Middle frontal gyrus (tissue), 1 donor: ENCODE measurements around the gene SPATA1.
"Not testable (repeated sequence)": the region's sequence is repeated elsewhere in the genome, so short reads cannot be mapped to it uniquely, and the experiment has no call there.

Source experiments
- DNase-seq: peaks from one replicate; pipeline ENCODE4 v3.0.0-alpha.2; 2015; ENCODE audit warnings: low spot score; ENCODE audit errors: extremely low spot score

The SPATA1 gene, protein sequence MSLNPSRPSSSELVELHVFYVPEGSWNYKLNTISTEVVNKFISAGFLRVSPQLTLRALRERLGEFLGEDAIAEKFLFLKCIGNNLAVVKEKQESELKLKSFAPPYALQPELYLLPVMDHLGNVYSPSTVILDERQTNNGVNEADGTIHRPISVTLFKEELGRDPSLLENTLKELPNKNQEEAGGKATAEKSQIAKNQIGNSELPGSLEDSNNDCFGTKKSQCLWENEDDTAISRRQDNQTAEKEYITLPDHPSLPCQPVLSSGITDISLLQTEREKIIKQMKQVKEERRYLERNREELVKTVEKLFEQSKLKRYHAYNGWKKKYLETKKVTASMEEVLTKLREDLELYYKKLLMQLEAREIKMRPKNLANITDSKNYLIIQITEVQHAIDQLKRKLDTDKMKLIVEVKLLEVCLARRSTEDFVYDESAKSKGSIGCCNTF

DNA sequence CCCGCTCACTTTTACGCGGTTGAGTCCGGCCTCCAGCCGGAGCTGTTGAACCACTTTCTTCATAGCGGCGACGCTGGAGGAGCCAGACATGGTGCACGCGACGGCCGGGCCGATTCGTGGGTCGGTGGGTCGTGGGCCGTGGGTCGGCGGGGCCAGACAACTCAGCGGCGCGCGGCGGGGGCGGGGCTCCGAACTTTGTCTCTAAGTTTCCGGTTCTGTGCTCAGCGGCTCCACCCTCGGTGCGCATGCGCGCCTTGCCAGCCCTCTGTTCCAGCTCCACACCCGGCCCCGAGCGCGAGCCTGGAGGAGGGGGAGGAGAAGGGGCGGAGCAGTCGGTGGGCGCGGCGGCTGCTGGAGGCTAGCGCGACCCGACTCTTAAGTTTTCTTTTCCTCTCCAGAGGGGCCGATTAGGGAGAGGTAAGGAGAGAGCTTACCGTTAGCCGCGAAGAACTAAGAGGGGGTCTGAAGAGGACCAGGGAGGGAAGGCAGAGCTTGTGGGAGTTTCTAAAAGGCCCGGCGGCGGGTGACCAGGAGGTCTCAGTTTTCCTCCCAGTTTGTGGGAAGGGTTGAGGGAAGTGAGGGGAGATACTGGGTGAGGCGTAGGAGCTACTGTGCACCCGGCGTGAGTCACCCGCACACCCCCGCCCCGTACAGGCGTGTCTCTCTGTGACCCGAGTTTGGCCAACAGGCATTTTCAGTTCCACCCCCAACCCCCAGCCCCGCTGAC lies at the start of gene SPATA1, which contains the start of gene GNG5:
SPATA1 (plus strand) TSS at position 385 of the 727 bp plus-strand sequence. CDS start 9,974 bp downstream, outside the sequence.
GNG5 (minus strand) TSS at position 580 of the 727 bp plus-strand sequence; CDS start at position 90, 490 bp downstream.
- DNase-seq = peak; percentile 92

DNA sequence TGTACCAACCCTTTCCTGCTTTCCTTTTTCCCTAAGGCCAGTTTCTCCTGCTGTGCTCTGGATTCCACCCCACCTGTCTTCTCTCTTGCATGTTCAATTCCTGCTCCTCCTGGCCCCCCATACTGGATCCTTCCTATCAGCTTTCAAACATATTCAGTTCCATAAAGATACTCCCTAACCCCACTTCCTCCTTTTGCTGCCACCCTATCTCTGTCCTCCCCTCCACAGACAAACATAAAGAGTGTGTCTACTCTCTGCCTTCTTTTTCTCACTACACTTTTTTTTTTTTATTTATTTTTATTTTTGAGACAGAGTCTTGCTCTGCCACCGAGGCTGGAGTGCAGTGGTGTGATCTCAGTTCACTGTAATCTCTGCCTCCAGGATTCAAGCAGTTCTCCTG lies 44.1 kb upstream of the SPATA1 start:
- DNase-seq = no peak

DNA sequence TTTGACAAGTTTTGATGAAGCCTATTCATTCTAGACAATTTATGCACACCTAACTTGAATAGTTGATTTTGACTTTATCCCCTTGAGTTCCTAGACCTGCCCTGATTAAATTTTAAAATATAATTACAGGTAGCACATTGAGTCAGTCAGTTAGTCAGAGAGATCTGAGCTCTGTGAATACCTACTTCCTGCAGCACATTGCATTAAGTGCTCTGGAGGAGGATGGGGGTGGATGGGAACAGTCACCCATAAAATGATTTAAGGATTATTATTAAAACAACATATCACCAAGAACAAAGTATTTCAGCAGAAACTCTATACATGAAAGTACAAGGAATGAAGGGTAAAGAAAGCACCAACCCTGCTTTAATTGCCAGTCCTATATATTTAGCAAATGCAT lies 38.9 kb upstream of the SPATA1 start:
- DNase-seq = no peak

DNA sequence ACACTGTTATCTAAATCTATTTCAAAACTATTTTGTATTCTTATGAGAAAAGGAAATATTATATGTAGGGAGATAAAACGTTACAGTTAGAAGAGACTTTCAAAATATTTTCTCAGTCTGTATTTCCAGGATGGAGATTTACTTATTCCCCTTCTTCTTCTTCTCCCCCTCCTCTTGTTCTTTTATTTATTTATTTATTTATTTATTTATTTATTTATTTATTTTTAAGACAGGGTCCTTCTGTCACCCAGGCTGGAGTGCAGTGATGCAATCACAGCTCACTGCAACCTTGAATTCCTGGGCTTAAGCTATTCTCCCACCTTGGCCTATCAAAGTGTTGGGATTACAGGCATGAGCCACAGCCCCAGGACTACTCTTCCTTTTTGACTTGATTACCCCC lies 30.0 kb upstream of the SPATA1 start:
- DNase-seq = no peak

DNA sequence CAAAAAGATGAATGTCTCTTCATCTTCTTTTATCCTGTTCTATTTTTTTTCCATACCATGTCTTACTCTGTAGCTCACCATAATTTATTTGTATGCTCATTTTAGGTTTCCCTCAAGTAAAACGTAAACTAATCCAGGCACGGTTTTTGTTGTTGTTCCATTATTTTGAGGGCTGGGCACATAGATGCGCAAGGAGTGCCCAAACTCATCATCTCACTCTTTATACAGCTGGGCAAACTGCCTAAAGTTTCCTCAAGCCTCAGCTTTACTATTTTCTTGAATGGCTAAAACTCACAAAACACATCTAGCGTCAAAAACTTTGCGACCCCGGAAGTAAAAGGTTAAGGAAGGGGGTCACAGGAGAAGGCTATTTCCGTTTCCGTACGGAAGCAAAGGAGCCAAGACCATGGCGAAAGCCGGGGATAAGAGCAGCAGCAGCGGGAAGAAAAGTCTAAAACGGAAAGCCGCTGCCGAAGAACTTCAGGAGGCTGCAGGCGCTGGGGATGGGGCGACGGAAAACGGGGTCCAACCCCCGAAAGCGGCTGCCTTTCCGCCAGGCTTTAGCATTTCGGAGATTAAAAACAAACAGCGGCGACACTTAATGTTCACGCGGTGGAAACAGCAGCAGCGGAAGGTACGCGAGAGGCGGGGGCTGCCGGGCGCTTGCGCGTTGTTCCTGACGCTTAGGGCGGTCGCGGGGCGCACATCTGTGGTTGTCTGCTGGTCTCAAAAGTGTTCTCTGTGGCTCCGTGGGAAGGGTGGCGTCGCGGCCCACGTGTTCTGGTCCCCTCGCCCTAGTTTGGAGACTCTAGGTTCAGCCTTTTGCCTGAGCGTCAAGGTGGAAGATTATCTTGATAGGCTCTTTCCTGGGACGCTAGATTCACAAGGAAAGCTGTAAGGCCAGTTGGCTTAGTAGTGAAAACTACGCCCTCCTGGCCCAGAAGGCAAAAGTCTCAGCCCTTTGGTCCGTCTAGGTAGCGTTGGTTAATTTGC lies 27.0 kb upstream of the SPATA1 start, which contains the start of gene RPF1:
RPF1 (plus strand) TSS at position 391 of the 993 bp plus-strand sequence; CDS start at position 407, 16 bp downstream.
- DNase-seq = peak; percentile 52

DNA sequence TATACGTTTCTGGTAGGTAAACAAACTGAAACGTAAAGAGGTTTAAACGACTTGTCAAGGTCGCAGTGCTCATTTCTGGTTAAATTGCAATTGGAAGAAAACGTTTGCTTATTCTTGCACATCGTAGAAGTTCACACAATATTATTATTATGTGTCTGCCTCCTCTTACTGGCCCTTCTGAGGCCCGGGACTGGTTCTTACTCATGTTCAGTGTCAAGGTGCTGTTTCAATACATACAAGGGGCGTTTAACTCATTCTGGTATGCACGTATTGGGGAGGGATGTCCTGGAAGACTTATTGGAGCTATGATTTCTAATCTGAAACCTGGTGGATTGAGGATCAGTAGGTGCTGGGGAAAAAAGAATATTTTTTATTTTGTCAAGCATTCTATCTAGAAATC lies 26.2 kb upstream of the SPATA1 start:
- DNase-seq = no peak

DNA sequence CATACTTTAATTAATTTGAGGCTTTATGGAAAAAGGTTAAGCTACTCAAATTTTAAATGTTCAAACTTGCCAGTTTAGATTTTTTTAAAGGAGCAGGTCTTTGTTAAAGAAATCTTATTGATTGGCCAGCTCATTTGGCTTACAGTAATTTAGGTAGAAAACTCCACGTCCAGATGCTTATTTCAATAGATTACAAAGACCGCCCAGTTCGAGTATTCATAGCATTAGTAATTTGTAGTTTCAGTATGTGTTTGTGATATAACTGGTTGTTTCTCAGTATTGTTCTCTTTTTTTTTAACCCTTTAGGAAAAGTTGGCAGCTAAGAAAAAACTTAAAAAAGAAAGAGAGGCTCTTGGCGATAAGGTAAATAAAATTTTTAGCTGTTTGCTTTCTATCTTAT lies 25.5 kb upstream of the SPATA1 start:
- no peak for DNase-seq

DNA sequence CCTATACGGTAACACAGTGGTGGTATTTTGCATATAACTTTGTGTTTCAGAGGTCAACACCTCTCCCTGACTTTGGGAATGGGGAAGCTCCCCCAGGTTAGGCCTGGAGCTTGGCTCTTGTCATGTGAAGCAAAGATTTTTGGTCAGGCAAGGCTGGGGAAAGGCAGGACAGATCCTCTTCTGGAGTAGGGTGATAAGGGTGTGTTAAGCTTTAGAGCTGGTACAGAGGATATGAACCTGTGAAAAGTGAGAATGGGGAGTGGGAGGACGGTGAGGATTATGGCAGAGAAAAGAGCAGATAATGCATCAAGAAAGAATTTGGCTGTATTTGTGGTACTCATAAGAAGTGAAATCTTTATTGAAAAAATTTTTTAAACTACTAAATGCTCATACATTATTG lies 24.9 kb upstream of the SPATA1 start:
- no peak for DNase-seq

DNA sequence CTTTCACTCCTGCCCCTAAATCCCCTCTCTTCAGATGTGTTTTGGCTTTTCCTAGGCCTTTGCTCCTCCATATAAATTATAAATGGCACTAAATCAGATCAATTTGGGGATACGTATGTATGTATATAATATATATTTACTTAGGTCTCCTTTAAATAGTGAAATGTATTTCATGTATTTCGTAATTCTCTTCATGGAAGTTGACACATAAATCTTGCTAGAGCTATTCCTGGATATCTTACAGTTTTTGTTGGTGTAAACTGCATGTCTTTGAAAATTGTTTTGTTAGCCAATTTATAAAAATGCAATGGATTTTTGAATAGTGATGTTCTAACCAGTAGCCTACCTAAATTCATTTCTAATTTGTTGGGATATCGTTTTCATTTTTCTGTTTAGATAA lies 18.1 kb upstream of the SPATA1 start:
- no peak for DNase-seq

DNA sequence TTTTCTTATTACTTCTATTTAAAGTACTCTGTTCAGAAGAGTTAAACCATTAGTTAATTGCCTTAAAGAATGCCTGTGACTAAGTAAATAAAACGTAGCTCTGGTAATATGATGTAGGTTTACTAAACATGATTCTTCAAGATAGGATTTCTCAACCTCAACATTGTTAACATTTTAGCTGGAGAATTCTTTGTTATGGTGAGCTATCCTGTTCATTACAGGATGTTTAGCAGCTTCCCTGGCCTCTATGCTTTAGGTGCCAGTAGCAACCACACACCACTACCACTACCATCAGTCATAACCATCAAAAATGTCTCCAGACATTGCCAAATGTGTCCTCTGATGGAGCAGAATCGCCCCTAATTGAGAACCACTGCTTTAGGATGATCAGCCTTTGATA lies 16.4 kb upstream of the SPATA1 start:
- DNase-seq = no peak

DNA sequence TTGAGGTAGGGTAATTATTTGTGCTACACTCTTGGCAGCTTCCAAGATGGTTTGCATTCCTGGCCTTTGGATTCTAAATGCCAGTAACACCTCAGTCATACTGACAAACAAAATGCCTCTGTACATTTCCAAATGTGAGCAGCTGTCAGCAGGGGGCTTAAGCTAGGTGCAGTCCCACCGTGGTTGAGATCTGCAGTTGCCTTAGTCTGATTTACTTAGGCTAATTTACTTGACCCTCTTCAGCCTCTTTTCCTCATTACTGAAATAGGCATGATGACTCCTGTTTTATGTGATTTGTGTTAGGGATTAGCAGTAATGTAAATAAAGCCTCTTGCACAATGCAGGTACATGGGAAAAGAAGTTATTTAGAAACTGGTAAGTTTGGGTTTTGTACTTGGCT lies 13.5 kb upstream of the SPATA1 start:
- no peak for DNase-seq

DNA sequence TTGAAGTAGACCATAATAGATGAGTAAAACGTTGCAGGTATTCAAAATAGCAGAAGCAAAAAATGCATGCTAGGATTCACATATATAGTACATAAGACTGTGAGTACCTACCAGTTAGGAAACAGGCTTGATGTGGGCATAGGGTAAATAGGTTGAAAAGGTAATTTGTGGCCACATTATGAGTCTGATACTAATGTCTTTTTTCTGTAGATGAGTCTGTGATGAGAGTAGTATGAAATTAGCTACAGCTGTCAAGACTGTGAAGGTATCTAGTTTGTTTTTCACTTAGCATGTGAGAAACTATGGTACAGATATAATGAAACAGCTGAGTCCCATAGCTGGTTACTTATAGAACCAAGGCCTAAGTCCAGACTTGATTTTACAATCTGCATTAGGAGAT lies 12.4 kb upstream of the SPATA1 start:
- DNase-seq = no peak

DNA sequence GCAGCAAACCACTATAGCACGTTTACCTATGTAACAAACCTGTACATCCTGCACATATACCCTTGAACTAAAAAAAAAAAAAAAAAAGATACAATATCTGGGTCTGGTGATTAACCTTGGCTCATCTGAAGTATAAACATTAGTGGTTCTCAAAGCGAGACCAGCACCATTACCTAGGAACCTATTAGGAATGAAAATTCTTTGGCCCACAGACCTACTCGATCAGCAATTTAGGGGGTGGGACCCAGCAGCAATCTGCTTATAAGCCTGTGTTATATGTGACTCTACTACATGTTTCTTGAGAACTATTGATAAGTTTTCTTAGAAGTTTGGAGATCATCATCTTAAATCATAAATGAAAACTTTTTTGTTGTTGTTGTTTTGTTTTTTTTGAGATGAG lies 9.7 kb upstream of the SPATA1 start:
- no peak for DNase-seq

DNA sequence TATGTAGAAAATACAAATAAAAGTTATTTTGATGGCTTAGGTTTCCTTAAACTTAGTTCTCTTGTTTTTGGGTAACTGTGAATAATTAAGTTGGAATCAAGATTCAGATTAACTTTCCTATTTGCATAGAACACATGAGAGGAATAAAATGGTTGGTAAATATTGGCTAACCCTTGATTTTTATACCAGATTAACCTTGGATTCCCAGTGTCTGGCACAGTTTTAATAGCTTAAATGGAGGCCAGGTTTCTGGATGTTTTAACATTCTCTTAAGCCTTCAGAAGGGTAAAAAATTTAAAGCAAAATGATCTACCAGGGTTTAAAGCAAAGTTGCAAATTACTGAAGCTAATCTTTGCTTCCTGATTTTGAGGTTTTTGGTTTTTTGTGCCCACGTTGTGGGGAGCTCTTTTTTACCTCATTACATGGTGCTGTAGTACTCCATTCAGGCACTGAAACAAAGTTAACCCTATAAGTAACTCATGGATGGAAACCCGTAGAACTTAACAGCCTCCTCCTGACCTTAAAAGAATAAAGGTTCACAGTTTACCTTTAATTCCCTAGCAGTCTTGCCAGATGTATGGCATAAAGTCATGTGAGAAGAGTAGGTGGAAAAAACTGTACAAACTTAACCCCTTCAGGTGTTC lies 8.4 kb upstream of the SPATA1 start:
- no peak for DNase-seq

DNA sequence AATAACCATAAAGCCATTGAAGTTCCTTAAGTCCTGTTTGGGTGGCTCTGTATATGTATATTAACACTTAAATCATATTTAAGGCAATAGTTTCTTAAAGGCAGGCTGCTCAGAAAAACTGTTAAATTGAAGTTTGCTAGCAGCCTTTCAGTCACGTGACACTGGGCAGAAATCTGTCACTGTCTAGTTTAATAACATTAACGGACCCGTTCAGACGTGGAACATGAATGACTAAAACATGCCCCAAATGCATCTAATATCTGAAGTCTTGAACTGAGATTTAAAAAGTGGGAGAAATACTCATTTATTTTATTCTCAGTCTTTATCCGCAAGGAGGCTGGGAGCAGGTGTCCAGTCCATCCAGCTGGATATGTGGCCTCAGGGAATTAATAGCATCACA lies 3.3 kb upstream of the SPATA1 start:
- DNase-seq = no peak

DNA sequence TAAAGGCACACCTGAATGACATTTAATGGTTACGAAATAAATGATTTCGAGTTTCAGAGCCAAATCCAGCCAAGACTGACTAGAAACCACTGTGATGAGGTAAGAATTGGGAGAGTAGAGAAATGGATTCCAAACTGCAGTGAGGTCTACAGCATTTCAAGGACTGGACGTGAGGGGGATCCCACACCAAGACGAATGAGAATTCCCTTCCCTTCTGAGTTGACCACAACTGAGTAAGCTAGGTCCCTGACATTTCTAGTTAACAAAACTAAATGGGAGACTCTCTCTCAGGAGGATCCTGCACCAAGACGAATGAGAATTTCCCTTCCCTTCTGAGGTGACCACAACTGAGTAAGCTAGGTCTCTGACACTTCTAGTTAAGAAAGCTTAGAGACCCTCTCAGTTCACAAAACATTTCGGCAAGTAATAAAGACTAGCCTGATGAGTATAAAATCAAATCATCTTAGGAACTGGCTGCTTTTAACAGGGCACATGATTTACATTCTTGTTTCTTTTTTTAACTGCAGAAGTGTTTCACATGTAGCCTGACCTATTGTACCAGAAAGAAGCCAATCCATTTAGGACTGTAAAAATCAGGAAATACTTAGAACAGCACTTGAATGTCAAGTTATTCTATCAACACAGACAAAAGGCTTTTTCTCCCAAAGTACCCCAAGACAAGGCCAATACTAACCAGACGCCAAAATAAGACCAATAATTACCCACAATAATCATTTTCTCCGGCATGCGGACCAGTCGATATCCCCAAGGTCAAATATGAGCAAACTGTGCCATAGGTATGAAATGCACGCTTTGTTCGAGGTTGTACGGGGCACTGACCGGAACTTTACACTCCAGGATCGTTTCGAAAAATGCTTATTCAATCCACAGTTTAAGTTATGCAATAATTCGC lies 1.4 kb upstream of the SPATA1 start:
- DNase-seq = no peak

DNA sequence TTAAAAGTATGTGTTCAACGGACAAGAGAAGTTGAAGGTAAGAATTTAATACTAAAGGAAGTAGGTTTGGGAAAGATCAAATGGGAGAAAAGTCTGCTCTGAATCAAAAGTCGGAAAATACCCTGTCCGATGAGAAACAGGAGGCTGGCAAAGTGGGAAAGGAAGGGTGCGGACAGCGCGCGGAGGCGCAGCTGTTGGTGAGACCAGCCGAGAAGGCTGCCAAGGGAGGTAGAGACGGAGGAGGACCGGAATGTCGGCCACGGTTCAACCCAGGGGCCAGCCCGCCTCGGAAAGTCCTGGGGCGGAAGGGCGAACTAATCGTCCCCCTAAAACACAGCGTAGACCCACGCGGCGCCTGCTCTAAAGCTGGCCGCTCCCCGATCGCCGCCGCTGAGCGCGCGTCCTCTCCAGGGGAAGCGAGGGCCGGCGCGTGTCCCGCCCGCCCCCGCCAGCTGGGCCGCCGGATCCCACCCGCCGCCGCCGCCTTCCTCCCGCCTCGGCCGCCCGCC lies 639 bp upstream of the SPATA1 start:
- peak; percentile 31 for DNase-seq

DNA sequence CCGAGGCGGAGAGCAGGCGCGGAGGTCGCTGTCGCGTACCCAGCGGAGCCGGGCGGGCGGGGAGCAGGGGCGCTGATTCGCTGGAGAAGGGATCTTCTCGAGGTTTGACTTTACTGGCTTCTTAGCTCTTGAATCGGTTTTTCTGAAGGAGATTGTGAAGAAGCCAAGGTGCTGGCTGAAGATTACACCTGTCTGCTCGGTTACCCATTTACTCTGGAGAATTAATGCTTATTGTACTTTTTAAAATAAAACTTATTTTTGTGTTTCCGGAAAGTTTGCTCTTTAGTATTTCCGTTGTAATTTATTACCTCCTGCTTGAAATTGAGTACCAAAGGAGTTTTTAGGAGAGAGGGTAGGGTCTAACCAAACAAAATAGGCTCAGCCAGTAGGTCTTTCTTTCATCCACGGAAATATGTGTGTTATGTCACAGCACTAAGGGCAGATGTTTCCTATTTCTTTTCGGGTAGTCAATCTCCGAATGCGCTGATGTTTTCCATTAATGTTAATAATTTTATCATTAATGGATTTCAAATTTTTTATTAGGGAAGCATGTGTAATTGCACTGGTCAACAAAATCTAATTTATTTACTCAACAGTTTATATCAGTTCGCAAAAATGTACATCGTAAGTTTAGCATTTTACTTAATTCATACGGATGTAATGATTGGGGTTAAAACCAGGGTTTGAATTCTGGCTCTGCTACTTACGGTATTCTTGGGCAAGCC lies 705 bp downstream of the SPATA1 start:
- DNase-seq = no peak

DNA sequence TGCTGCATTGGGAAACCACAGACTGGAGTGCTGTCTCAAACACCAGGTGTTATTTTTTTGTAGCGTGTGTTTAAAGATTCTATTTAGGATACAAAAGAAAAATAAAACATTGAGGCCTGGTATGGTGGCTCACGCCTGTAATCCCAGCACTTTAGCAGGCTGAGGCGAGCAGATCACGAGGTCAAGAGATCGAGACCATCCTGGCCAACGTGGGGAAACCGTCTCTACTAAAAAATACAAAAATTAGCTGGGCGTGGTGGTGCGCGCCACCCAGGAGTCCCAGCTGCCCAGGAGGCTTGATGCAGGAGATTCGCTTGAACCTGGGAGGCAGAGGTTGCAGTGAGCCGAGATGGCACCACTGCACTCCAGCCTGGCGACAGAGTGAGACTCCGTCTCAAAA lies 1.7 kb downstream of the SPATA1 start:
- not testable (repeated sequence) for DNase-seq
